HL-60 (cell line): ENCODE data around the gene NTN4.

Source experiments
- DNase-seq, 2 experiments: peaks; one replicate each; pipeline ENCODE4 v3.0.0-alpha.2; 2010 to 2020; ENCODE audit warnings: low read depth in 1 of 2, low spot score in 1 of 2
- H3K27ac ChIP-seq: fragments of 250-450 bp; sonication (Bioruptor Pico); replicated peaks from 2 replicates; pipeline ENCODE4 v1.5.1; 2020; ENCODE audit warnings: mild to moderate bottlenecking, moderate library complexity
- H3K27me3 ChIP-seq: fragments of 250-450 bp; sonication (Bioruptor Pico); 2 replicates; pipeline ENCODE4 v1.5.1; 2021; ENCODE audit warnings: mild to moderate bottlenecking, moderate library complexity; ENCODE audit not compliant: insufficient read depth, poor library complexity, severe bottlenecking
- H3K4me3 ChIP-seq: replicated peaks from 2 replicates; pipeline ENCODE4 v1.5.1; 2011; ENCODE audit warnings: mild to moderate bottlenecking, control low read depth, low read length; ENCODE audit not compliant: insufficient read depth
- CTCF ChIP-seq: IDR thresholded peaks from one replicate; pipeline ENCODE4 v1.5.1; 2011; ENCODE audit warnings: low read length, control low read depth, inconsistent platforms; ENCODE audit not compliant: insufficient read depth
- GABPA ChIP-seq: IDR thresholded peaks from 2 replicates; pipeline ENCODE4 v1.6.1; 2012; ENCODE audit warnings: low read depth
- POLR2AphosphoS5 ChIP-seq: IDR thresholded peaks from 2 replicates; pipeline ENCODE4 v1.6.1; 2012; ENCODE audit warnings: low read depth
- REST ChIP-seq: IDR thresholded peaks from 2 replicates; pipeline ENCODE4 v1.6.1; 2012; ENCODE audit warnings: low read depth; ENCODE audit not compliant: insufficient replicate concordance
- SPI1 ChIP-seq: IDR thresholded peaks from 2 replicates; pipeline ENCODE4 v1.6.1; 2012; ENCODE audit warnings: low read depth, mild to moderate bottlenecking, borderline replicate concordance

NTN4 gene

GRCh38 chr12:95642583-95642982, 148.0 kb downstream of the NTN4 start:
- Histone ChIP-seq H3K27me3 (no peaks in the 10 kb centered on the region), H3K4me3 (no peak overlapping the region), H3K27ac (no peak overlapping the region)
- no peak for TF ChIP-seq REST
- no peak for TF ChIP-seq CTCF
- no peak for TF ChIP-seq POLR2AphosphoS5
- TF ChIP-seq SPI1: no peak
- TF ChIP-seq GABPA: no peak
- no peak for DNase-seq

- TF ChIP-seq CTCF (no peak), GABPA (no peak), POLR2AphosphoS5 (no peak), SPI1 (no peak), REST (no peak)
- H3K27ac ChIP-seq: no peak overlapping the region
- H3K4me3 ChIP-seq: no peak overlapping the region
- no peak for DNase-seq
- H3K27me3 ChIP-seq: no peaks in the 10 kb centered on the region
These were observed 149.1 kb downstream of the NTN4 start for GRCh38 chr12:95641299-95641952.

- TF ChIP-seq GABPA (no peak), POLR2AphosphoS5 (no peak)
- H3K4me3 ChIP-seq: no peak overlapping the region
- DNase-seq: no peak
- H3K27ac ChIP-seq: no peak overlapping the region
- no peaks in the 10 kb centered on the region for H3K27me3 ChIP-seq
These were observed 150.0 kb downstream of the NTN4 start for GRCh38 chr12:95640516-95640915.

- DNase-seq: no peak
- H3K4me3 ChIP-seq: no peak overlapping the region
- H3K27me3 ChIP-seq: no peaks in the 10 kb centered on the region
- H3K27ac ChIP-seq: no peak overlapping the region
- TF ChIP-seq CTCF (no peak), GABPA (no peak), POLR2AphosphoS5 (no peak), REST (no peak), SPI1 (no peak)
These were observed 153.0 kb downstream of the NTN4 start for GRCh38 chr12:95637471-95638155.
